ENCODE results near the gene TRIM37.
"Not testable (repeated sequence)": the region's sequence is repeated elsewhere in the genome, so short reads cannot be mapped to it uniquely, and the experiment has no call there.

TRIM37 gene

DNA sequence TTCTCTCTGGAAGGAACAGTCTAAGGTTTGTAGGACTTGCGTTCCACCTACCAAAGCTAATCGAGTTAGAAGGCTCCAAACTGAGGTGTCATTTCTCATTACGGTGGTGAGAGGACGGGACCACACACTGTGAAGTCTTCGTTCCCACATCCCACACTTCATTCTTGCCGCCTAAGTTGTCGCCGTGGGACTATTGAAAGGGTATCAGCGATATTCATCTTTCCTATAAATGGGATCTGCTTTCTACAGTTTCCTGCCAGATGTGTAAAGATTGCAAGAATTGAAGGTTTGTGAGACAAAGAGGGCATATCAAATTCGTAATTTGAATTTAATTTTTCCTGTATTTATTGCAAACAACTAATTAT, 608 bp upstream of the TRIM37 start:
- Histone ChIP-seq H3K36me3 (ENCODE audit: insufficient read depth, low read length) (peaks cover 10% of the 10 kb centered on the region), H3K4me2 (ENCODE audit: low read length) (peak overlapping the region; percentile 94), H3K9me3 (replicated peaks; ENCODE audit: low read length) (no peaks in the 10 kb centered on the region), H3K27me3 (ENCODE audit: control insufficient read depth, insufficient read depth, low read length) (no peaks in the 10 kb centered on the region), H3K4me3 (ENCODE audit: low read length) (peak overlapping the region; percentile 82), H3K4me1 (ENCODE audit: control insufficient read depth, insufficient read depth, low read length) (peaks cover 22% of the 10 kb centered on the region), H3K9ac (ENCODE audit: low read depth, low read length) (peak overlapping the region; percentile 81)

DNA sequence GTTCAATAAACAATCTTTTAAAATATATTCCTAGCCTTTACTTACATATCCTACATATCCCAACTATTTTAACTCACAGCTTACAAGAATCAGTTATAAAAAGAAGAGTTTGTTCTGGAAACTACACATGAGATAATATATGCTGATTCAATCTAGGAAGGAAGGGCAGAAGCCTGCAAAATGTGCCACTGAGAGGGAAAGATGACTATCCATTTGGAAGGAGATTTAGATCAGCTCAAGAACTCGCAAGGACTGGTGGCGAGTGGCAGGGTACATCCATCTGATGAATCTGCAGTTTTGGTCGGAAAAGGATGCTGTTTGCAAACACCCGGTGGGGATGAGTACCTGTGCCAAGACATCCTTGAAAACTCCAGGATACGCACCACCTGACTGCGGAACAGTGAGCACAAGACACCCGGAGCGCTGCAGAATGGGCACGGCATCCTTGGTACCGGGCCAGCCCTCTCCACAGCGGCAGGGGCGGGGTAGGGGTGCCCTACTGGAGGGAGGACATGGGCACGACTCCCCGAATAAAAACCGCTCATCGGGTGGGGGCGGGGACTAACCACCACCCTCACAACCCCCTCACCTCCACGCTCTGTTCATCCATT, 723 bp downstream of the TRIM37 start:
- Histone ChIP-seq H3K9ac (ENCODE audit: low read depth, low read length) (peak overlapping the region; percentile 91), H3K9me3 (replicated peaks; ENCODE audit: low read length) (no peaks in the 10 kb centered on the region), H3K4me1 (ENCODE audit: control insufficient read depth, insufficient read depth, low read length) (peaks cover 22% of the 10 kb centered on the region), H3K4me2 (ENCODE audit: low read length) (peak overlapping the region; percentile 87), H3K4me3 (ENCODE audit: low read length) (peak overlapping the region; percentile 82), H3K36me3 (ENCODE audit: insufficient read depth, low read length) (peaks cover 4% of the 10 kb centered on the region), H3K27me3 (ENCODE audit: control insufficient read depth, insufficient read depth, low read length) (no peaks in the 10 kb centered on the region)

DNA sequence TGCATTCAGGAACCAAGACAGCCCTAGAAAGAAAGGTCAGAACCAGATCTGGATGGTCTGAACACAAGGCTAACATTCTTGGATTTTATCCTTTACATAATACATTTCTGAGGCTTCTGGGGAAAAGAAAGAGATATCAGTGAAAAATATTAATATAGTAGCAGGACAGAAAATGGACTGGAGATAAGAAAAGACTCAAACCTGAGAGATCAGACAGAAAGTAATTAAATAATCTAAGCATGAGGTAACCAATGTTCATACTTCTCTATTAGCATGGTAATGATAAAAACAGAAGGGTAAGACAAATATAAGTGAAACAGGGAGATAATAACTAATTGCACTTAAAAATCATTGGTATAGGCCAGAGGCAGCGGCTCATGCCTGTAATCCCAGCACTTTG, 5.5 kb downstream of the TRIM37 start:
- H3K27me3 ChIP-seq (ENCODE audit: control insufficient read depth, insufficient read depth, low read length): no peaks in the 10 kb centered on the region
- no peak overlapping the region for H3K4me3 ChIP-seq (ENCODE audit: low read length)
- H3K9ac ChIP-seq (ENCODE audit: low read depth, low read length): no peak overlapping the region
- H3K4me2 ChIP-seq (ENCODE audit: low read length): no peak overlapping the region
- H3K36me3 ChIP-seq (ENCODE audit: insufficient read depth, low read length): peaks cover 10% of the 10 kb centered on the region
- peaks cover 15% of the 10 kb centered on the region for H3K4me1 ChIP-seq (ENCODE audit: control insufficient read depth, insufficient read depth, low read length)
- H3K9me3 ChIP-seq (replicated peaks; ENCODE audit: low read length): no peaks in the 10 kb centered on the region

DNA sequence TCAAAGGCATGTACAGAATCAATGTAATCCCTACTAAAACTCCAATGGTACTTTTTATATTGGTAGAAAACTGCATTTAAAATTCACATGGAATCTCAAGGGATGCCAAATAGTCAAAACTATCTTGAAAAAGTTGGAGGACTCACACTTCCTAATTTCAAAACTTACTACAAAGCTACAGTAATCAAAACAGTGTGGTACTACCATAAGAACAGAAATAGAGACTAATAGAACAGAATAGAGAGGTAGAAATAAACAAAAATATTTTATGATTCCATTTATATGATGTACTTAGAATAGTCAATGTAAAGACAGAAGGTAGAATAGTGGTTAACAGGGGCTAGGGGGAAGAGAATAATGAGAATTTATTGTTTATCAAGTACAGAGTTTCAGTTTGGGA, 8.8 kb downstream of the TRIM37 start:
- H3K4me1 ChIP-seq (ENCODE audit: control insufficient read depth, insufficient read depth, low read length): peaks cover 19% of the 10 kb centered on the region
- H3K9ac ChIP-seq (ENCODE audit: low read depth, low read length): no peak overlapping the region
- H3K9me3 ChIP-seq (replicated peaks; ENCODE audit: low read length): no peaks in the 10 kb centered on the region
- H3K4me3 ChIP-seq (ENCODE audit: low read length): no peak overlapping the region
- no peaks in the 10 kb centered on the region for H3K27me3 ChIP-seq (ENCODE audit: control insufficient read depth, insufficient read depth, low read length)
- H3K36me3 ChIP-seq (ENCODE audit: insufficient read depth, low read length): peaks cover 10% of the 10 kb centered on the region
- no peak overlapping the region for H3K4me2 ChIP-seq (ENCODE audit: low read length)

DNA sequence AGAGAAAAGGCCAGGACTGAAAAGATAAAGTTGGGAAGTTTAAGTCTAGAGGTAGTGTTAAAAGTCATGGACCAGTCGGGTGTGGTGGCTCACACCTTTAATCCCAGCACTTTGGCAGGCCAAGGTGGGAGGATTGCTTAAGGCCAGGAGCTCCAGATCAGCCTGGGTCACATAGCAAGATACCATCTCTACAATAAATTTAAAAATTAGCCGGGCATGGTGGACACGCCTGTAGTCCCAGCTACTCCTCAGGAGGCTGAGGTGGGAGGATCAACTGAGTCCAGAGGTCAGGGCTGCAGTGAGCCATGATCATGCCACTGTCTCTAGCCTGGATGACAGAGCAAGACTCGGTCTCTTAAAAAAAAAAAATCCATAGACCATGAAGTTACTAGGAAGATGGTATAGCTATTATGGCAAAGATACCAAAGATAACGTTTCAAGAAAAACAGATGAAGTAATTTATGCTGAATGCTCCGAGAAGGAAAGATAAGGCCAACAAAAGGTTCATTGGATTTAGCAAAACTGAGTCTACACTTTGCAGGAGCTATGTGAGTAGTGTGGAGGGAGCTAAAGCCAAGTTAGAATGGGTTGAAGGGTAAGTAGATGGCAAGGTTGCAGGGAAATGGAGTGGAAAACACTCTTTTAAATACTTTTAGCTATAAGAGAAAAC, 11.7 kb downstream of the TRIM37 start:
- H3K9ac ChIP-seq (ENCODE audit: low read depth, low read length): no peak overlapping the region
- H3K4me1 ChIP-seq (ENCODE audit: control insufficient read depth, insufficient read depth, low read length): peaks cover 19% of the 10 kb centered on the region
- no peaks in the 10 kb centered on the region for H3K27me3 ChIP-seq (ENCODE audit: control insufficient read depth, insufficient read depth, low read length)
- H3K4me2 ChIP-seq (ENCODE audit: low read length): no peak overlapping the region
- no peak overlapping the region for H3K4me3 ChIP-seq (ENCODE audit: low read length)
- peaks cover 6% of the 10 kb centered on the region for H3K36me3 ChIP-seq (ENCODE audit: insufficient read depth, low read length)
- no peaks in the 10 kb centered on the region for H3K9me3 ChIP-seq (replicated peaks; ENCODE audit: low read length)

DNA sequence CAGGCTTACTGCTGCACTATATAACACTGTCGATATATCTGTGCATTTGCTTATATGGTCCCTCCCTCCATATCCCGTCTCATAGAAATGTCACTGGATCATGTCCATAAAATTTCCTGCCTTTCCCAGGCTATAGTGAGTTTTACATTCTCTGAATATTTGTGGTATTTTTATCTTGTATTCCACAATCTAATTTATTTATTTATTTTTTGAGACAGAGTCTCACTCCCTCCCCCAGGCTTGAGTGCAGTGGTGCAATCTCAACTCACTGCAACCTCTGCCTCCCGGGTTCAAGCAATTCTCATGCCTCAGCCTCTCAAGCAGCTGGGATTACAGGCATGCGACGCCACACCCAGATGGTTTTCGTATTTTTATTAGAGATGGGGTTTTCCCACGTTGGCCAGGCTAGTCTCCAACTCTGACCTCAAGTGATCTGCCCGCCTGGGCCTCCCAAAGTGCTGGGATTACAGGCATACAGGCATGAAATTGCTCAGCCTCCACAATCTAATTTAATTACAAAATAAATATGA, 12.9 kb downstream of the TRIM37 start:
- Histone ChIP-seq H3K9ac (ENCODE audit: low read depth, low read length) (peak overlapping the region; percentile 77), H3K4me3 (ENCODE audit: low read length) (peak overlapping the region; percentile 51), H3K36me3 (ENCODE audit: insufficient read depth, low read length) (peaks cover 7% of the 10 kb centered on the region), H3K9me3 (replicated peaks; ENCODE audit: low read length) (no peaks in the 10 kb centered on the region), H3K4me1 (ENCODE audit: control insufficient read depth, insufficient read depth, low read length) (peaks cover 19% of the 10 kb centered on the region), H3K4me2 (ENCODE audit: low read length) (peak overlapping the region; percentile 71), H3K27me3 (ENCODE audit: control insufficient read depth, insufficient read depth, low read length) (no peaks in the 10 kb centered on the region)

DNA sequence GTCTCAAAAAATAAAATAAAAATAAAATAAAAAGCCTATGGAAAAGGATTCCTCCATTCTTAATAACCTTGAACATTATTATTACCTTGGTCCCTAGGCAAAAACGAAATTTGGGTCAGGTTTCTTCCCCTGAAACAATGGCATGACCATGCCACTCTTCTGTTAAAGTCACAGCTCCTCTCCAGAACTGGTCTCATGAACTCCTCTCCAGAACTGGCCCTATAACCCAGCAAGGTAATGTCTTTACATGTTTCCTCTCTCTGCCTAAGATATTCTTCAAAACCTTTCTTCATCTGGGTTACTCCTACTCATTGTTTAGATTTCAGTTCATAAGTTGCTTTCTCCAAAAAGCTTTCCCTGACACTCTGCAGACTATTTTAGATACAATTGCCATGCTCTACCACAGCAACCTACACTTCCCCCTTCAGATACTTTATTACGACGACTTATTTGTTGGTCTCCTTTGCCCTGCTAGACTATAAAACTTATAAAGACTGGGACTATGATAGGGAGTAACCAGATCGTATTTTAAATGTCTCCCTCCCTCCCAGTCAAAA, 13.5 kb downstream of the TRIM37 start:
- Histone ChIP-seq H3K4me3 (ENCODE audit: low read length) (peak overlapping the region; percentile 51), H3K9ac (ENCODE audit: low read depth, low read length) (peak overlapping the region; percentile 77), H3K9me3 (replicated peaks; ENCODE audit: low read length) (no peaks in the 10 kb centered on the region), H3K4me1 (ENCODE audit: control insufficient read depth, insufficient read depth, low read length) (peaks cover 19% of the 10 kb centered on the region), H3K27me3 (ENCODE audit: control insufficient read depth, insufficient read depth, low read length) (no peaks in the 10 kb centered on the region), H3K4me2 (ENCODE audit: low read length) (peak overlapping the region; percentile 71), H3K36me3 (ENCODE audit: insufficient read depth, low read length) (peaks cover 6% of the 10 kb centered on the region)

DNA sequence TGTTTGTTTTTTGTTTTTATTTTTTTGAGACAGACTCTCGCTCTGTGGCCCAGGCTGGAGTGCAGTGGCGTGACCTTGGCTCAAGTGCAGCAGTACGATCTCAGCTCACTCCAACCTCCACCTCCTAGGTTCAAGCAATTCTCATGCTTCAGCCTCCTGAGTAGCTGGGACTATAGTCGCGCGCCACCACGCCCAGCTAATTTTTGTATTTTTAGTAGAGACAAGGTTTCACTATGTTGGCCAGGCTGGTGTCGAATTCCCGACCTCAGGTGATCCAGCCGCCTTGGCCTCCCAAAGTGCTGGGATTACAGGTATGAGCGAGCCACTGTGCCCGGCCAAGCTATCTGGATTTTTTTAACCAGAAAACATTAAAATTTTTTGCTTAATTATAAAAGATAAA, 16.1 kb downstream of the TRIM37 start:
- not testable (repeated sequence) for H3K4me3 ChIP-seq (ENCODE audit: low read length); H3K9ac ChIP-seq (ENCODE audit: low read depth, low read length); H3K27me3 ChIP-seq (ENCODE audit: control insufficient read depth, insufficient read depth, low read length); H3K4me2 ChIP-seq (ENCODE audit: low read length); H3K9me3 ChIP-seq (replicated peaks; ENCODE audit: low read length)
- peaks cover 12% of the 10 kb centered on the region for H3K36me3 ChIP-seq (ENCODE audit: insufficient read depth, low read length)
- peaks cover 19% of the 10 kb centered on the region for H3K4me1 ChIP-seq (ENCODE audit: control insufficient read depth, insufficient read depth, low read length)

DNA sequence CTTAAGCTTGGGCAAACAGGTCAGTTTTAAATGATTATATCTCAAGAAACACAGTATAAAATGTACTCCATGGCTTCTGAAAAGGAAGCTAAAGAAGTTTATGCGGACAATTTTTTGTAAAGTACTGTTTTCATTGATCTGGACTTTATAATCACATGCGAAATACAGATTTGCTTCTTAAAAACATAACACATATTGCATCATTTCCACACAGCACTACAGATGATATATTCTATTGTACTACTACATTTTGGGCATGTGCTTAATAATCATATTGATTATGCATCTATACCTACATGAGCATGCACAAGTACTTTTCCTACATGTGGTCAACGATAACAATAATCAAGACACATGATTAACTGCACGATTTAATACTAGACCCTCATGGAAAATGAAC, 22.5 kb downstream of the TRIM37 start:
- Histone ChIP-seq H3K36me3 (ENCODE audit: insufficient read depth, low read length) (peaks cover 23% of the 10 kb centered on the region), H3K27me3 (ENCODE audit: control insufficient read depth, insufficient read depth, low read length) (no peaks in the 10 kb centered on the region), H3K4me1 (ENCODE audit: control insufficient read depth, insufficient read depth, low read length) (no peaks in the 10 kb centered on the region)

DNA sequence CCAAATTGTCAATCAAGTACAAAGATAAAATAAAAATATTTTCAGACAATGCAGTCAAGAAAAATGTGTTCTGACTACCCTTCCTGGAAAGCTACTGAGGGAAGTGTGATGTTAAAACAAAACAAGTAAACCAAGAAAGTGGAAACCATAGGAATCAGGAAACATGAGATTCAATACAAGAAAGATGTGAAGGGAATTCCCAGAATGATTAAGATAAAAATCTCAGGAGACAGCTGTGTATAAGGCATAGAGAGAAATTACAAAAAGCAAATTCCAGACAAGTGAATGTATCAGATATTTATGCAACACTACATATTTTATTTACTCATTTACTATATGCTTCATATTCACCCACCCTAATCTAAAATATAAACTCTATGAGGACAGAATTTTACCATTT, 32.2 kb downstream of the TRIM37 start:
- Histone ChIP-seq H3K36me3 (ENCODE audit: insufficient read depth, low read length) (peaks cover 26% of the 10 kb centered on the region), H3K27me3 (ENCODE audit: control insufficient read depth, insufficient read depth, low read length) (no peaks in the 10 kb centered on the region)

More for the DNA sequence above, 22.5 kb downstream of the TRIM37 start:
- Histone ChIP-seq H3K4me2 (ENCODE audit: low read length) (no peak overlapping the region), H3K4me3 (ENCODE audit: low read length) (no peak overlapping the region), H3K9ac (ENCODE audit: low read depth, low read length) (no peak overlapping the region), H3K9me3 (replicated peaks; ENCODE audit: low read length) (no peaks in the 10 kb centered on the region)

DNA sequence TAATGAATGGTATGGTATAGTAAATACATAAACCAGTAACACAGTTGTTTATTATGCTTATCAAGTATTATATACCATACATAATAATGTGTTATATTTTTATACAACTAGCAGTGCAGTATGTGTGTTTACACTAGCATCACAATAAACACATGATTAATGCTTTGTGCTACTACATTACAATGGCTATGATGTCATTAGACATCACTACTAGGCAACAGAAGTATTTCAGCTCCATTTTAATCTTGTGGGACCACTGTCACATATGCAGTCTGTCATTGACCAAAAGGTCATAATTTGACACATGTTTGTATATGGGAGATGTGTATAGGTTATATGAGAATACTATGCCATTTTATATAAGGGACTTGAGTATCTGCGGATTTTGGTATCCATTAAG, 32.7 kb downstream of the TRIM37 start:
- peaks cover 26% of the 10 kb centered on the region for H3K36me3 ChIP-seq (ENCODE audit: insufficient read depth, low read length)
- H3K9ac ChIP-seq (ENCODE audit: low read depth, low read length): no peak overlapping the region

More for the DNA sequence above, 32.2 kb downstream of the TRIM37 start:
- Histone ChIP-seq H3K9me3 (replicated peaks; ENCODE audit: low read length) (no peaks in the 10 kb centered on the region), H3K4me1 (ENCODE audit: control insufficient read depth, insufficient read depth, low read length) (peaks cover 4% of the 10 kb centered on the region), H3K9ac (ENCODE audit: low read depth, low read length) (no peak overlapping the region), H3K4me3 (ENCODE audit: low read length) (no peak overlapping the region), H3K4me2 (ENCODE audit: low read length) (no peak overlapping the region)

More for the DNA sequence above, 32.7 kb downstream of the TRIM37 start:
- Histone ChIP-seq H3K4me2 (ENCODE audit: low read length) (no peak overlapping the region), H3K9me3 (replicated peaks; ENCODE audit: low read length) (no peaks in the 10 kb centered on the region), H3K4me1 (ENCODE audit: control insufficient read depth, insufficient read depth, low read length) (peaks cover 4% of the 10 kb centered on the region), H3K27me3 (ENCODE audit: control insufficient read depth, insufficient read depth, low read length) (no peaks in the 10 kb centered on the region), H3K4me3 (ENCODE audit: low read length) (no peak overlapping the region)
